CD4-positive, alpha-beta T cell treated with Interferon alpha-2 for 1 hour (primary cell): ENCODE measurements around the gene OR6N1.

Experiments
- DNase-seq, 2 donors: peaks; one replicate each; pipeline ENCODE4 v3.0.0-alpha.2; 2020 to 2022

Gene OR6N1

GRCh38 chr1:158735848-158736247 is 36.1 kb downstream of the OR6N1 start:
- no peak for DNase-seq

GRCh38 chr1:158732524-158732923 is 39.5 kb downstream of the OR6N1 start:
- DNase-seq = no peak

- no peak for DNase-seq
These were observed 40.3 kb downstream of the OR6N1 start for GRCh38 chr1:158731707-158732106.

DNA sequence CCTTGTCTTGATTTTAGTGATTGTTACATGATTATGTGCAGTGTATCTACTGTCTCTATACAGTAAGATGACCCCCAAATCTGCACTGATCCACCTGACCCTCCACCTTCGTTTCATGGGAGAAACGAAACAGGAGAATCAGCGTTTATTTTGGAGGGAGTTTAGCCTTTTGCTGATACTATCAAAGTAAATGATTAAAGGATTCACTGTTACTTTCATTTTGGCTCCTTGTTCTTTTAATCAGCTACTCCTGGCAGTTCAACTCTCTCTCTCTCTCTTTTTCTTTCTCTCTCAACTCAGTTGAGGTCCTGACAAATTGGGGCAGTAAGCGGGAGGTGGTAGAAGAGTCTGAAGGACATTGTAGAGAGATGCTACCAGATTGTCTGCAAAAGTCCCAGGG is 41.5 kb downstream of the OR6N1 start:
- no peak for DNase-seq

GRCh38 chr1:158728510-158729225 is 43.3 kb downstream of the OR6N1 start:
- no peak for DNase-seq

DNA sequence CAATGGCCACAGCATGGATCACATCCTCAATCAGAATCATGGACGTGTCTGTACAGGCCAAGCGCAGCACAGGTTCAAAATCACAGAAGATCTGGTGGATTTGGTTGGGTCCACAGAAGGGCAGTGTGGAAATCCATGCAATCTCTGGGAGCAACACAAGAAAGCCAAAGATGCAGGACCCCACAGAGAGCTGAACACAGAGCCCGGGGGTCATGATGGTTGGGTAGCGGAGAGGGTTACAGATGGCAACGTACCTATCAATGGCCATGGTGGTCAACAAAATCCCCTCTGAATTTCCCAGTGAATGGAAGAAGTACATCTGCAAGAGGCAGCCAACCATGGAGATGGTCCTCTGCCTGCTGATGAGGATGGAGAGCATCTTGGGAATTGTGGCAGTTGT is 47.6 kb downstream of the OR6N1 start:
- DNase-seq = no peak

GRCh38 chr1:158720620-158721019 is 51.4 kb downstream of the OR6N1 start, which contains the start of gene OR6K3:
Gene OR6K3 (minus strand): TSS chr1:158720720. CDS start chr1:158718115, 2,605 bp downstream.
- no peak for DNase-seq

DNA sequence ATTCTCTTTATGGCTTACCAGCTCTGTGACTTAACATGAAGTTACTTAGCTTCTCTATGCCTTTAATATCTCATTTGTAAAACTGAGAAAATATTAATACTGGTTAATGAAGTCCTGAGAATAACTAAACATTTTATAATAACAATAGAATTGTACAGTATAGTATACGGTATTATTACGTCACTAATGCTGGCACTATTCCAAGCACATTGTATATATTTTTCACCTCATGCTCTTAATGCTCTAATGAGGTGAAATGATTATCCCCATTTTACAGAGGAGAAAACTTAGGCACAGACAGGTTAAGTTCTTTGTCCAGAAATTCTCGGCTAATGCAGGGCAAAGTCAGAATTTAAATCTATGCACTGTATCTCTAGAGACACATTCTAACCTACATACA is 52.3 kb downstream of the OR6N1 start:
- DNase-seq = no peak

DNA sequence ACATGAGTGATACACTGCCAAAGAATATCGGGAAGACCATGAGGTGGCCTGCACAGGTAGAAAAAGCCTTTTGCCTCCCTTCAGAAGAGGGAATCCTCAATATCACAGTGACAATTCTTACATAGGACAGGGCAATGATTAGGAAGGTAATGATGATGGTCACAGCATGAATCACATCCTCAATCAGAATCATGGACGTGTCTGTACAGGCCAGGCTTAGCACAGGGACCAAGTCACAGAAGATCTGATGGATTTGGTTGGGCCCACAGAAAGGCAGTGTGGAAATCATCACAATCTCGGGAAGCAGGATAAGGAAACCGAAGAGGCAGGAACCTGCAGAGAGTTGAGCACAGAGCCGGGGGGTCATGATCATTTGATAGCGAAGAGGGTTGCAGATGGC is 54.7 kb downstream of the OR6N1 start:
- DNase-seq = no peak

- no peak for DNase-seq
These were observed 55.7 kb downstream of the OR6N1 start for GRCh38 chr1:158716335-158716734.

GRCh38 chr1:158714754-158715153 is 57.2 kb downstream of the OR6N1 start:
- DNase-seq = no peak
